ENCODE data around the gene GOLGA6L26.
"Not testable (repeated sequence)": the region's sequence is repeated elsewhere in the genome, so short reads cannot be mapped to it uniquely, and the experiment has no call there.

The GOLGA6L26 gene

GRCh38 chr15:23334096-23334495 is at the start of gene GOLGA6L26:
GOLGA6L26 (minus strand) TSS chr15:23334196; CDS start chr15:23334135, 61 bp downstream.
- not testable (repeated sequence) for DNase-seq

- DNase-seq = not testable (repeated sequence)
These were observed 47.2 kb upstream of the GOLGA6L26 start for GRCh38 chr15:23381192-23381591.

GRCh38 chr15:23380700-23381099 is 46.7 kb upstream of the GOLGA6L26 start:
- DNase-seq = not testable (repeated sequence)

- DNase-seq = not testable (repeated sequence)
These were observed 45.0 kb upstream of the GOLGA6L26 start for GRCh38 chr15:23378946-23379345.

- DNase-seq = not testable (repeated sequence)
These were observed 40.2 kb upstream of the GOLGA6L26 start for GRCh38 chr15:23374226-23374625.

- DNase-seq = not testable (repeated sequence)
These were observed 39.0 kb upstream of the GOLGA6L26 start for GRCh38 chr15:23372891-23373600.

GRCh38 chr15:23372284-23372683 is 38.3 kb upstream of the GOLGA6L26 start:
- no peak for DNase-seq

- not testable (repeated sequence) for DNase-seq
These were observed 37.9 kb upstream of the GOLGA6L26 start for GRCh38 chr15:23371868-23372267.

GRCh38 chr15:23371134-23371533 is 37.1 kb upstream of the GOLGA6L26 start:
- not testable (repeated sequence) for DNase-seq

GRCh38 chr15:23370578-23370977 is 36.6 kb upstream of the GOLGA6L26 start:
- no peak for DNase-seq

GRCh38 chr15:23364261-23364660 is 30.3 kb upstream of the GOLGA6L26 start:
- DNase-seq = not testable (repeated sequence)

GRCh38 chr15:23362622-23363021 is 28.6 kb upstream of the GOLGA6L26 start:
- DNase-seq = not testable (repeated sequence)

- DNase-seq = not testable (repeated sequence)
These were observed 20.5 kb upstream of the GOLGA6L26 start, which contains the start of gene GOLGA8S for GRCh38 chr15:23354448-23354847. GOLGA8S (plus strand) TSS chr15:23354748; CDS start chr15:23354810, 62 bp downstream.

GRCh38 chr15:23311233-23311632 is 22.8 kb downstream of the GOLGA6L26 start:
- not testable (repeated sequence) for DNase-seq

GRCh38 chr15:23305921-23306320 is 28.1 kb downstream of the GOLGA6L26 start:
- not testable (repeated sequence) for DNase-seq

- DNase-seq = not testable (repeated sequence)
These were observed 29.2 kb downstream of the GOLGA6L26 start for GRCh38 chr15:23304805-23305204.

- not testable (repeated sequence) for DNase-seq
These were observed 29.7 kb downstream of the GOLGA6L26 start for GRCh38 chr15:23304267-23304666.

- peak; percentile 51 for DNase-seq
These were observed 30.3 kb downstream of the GOLGA6L26 start for GRCh38 chr15:23303654-23304053.

- not testable (repeated sequence) for DNase-seq
These were observed 30.8 kb downstream of the GOLGA6L26 start for GRCh38 chr15:23303246-23303645.
